Coronary artery (tissue), 2 donors: Measurements from ENCODE around the gene PTGDR.

ENCODE experiments used
- DNase-seq: peaks from one replicate; pipeline ENCODE4 v3.0.0-alpha.2; 2017; ENCODE audit warnings: low spot score
- H3K27ac ChIP-seq, 2 donors: fragments of 200-600 bp; sonication (generic); one replicate each; pipeline ENCODE4 v1.5.1; 2016 to 2019
- H3K4me3 ChIP-seq: fragments of 200-600 bp; sonication (generic); 2 replicates; pipeline ENCODE4 v1.5.1; 2016; ENCODE audit warnings: mild to moderate bottlenecking, moderate library complexity
- TF ChIP-seq, protein P1 (sequence below): fragments of 200-600 bp; sonication (generic); IDR thresholded peaks from one replicate; pipeline ENCODE4 v1.5.1; 2019; ENCODE audit warnings: antibody characterized with exemption

PTGDR gene

DNA sequence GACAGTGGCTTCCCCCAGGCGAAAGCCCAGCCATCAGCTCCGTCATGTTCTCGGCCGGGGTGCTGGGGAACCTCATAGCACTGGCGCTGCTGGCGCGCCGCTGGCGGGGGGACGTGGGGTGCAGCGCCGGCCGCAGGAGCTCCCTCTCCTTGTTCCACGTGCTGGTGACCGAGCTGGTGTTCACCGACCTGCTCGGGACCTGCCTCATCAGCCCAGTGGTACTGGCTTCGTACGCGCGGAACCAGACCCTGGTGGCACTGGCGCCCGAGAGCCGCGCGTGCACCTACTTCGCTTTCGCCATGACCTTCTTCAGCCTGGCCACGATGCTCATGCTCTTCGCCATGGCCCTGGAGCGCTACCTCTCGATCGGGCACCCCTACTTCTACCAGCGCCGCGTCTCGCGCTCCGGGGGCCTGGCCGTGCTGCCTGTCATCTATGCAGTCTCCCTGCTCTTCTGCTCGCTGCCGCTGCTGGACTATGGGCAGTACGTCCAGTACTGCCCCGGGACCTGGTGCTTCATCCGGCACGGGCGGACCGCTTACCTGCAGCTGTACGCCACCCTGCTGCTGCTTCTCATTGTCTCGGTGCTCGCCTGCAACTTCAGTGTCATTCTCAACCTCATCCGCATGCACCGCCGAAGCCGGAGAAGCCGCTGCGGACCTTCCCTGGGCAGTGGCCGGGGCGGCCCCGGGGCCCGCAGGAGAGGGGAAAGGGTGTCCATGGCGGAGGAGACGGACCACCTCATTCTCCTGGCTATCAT, 47.3 kb downstream of the PTGDR start:
- TF ChIP-seq, protein P1, sequence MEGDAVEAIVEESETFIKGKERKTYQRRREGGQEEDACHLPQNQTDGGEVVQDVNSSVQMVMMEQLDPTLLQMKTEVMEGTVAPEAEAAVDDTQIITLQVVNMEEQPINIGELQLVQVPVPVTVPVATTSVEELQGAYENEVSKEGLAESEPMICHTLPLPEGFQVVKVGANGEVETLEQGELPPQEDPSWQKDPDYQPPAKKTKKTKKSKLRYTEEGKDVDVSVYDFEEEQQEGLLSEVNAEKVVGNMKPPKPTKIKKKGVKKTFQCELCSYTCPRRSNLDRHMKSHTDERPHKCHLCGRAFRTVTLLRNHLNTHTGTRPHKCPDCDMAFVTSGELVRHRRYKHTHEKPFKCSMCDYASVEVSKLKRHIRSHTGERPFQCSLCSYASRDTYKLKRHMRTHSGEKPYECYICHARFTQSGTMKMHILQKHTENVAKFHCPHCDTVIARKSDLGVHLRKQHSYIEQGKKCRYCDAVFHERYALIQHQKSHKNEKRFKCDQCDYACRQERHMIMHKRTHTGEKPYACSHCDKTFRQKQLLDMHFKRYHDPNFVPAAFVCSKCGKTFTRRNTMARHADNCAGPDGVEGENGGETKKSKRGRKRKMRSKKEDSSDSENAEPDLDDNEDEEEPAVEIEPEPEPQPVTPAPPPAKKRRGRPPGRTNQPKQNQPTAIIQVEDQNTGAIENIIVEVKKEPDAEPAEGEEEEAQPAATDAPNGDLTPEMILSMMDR: no peak
- peak overlapping the region; percentile 81 for H3K4me3 ChIP-seq
- peak overlapping the region in 1 of 2 donors; percentile 74 for H3K27ac ChIP-seq
- DNase-seq: no peak

DNA sequence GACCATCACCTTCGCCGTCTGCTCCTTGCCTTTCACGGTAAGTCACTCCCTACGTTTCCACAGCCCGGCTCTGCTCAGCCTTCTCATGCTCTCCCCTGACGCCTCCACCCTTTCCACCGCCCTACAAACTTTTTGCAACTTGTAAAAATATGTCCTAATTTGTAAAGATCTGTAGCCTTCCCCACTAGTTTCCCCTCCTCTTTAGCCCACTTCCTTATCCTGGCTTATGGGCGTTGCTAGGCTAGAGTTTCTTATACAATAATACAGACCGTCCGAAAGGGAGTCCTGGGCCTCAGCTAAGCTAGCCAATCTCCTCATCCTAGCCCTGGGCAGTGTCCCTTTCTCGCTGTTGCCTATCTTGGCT, 47.8 kb downstream of the PTGDR start:
- H3K4me3 ChIP-seq: peak overlapping the region; percentile 81
- TF ChIP-seq, protein P1: no peak
- DNase-seq: no peak
- H3K27ac ChIP-seq: peak overlapping the region in 1 of 2 donors; percentile 74

DNA sequence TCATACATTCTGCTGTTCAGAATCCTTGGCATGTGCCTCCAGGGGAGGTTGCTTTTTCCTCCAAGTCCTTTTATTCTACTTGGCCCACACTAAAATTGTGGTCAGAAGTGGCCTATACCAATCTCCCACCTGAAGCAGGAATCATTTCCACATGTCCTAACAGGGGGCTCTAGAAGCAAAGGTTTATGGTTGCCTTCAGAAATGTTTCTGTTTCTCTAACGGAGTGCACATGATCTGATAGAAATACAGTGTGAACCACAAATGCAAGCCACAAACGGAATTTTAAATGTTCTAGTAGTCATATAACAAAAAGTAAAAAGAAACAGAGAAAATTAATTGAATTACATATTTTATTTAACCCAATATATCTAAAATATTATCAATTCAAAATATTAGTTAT, 50.6 kb downstream of the PTGDR start:
- TF ChIP-seq, protein P1: no peak
- H3K27ac ChIP-seq: no peak overlapping the region
- H3K4me3 ChIP-seq: no peak overlapping the region
- DNase-seq: no peak

DNA sequence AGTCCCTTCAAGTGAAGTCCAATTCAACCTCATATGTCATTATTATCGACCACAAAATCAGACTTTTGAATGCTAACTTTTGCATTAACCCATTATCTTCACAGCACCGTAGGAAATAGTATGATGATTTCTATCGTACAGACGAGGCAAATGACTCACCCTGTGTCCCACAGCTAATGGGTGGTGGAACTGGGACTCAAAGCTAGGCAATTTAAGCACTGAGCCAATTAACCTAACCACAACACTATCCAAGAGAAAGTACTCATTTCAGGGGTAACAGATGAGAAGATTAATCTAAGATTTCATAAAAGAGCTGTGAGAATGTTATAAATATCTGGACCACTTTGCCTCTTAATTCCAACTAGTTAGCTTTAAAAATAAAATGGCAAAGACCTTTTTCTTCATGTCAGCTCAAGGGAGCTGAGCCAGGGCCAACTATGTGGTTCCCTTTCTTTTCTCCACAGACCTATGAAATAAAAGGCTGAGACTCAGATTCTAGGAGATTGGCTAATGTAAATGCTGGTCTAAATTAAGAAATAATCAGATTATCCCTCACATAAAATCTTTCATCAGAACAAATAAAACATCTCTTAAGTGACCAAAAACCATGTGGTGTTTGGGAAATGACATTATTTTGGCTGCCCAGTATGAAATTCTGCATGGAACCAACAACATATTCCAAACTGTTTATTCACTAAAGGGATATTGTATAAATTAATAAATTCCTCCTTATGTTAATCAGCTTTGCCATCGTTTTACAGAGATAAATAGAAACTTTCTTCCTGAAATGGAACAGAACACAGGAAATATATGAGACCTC, 51.5 kb downstream of the PTGDR start:
- no peak overlapping the region for H3K4me3 ChIP-seq
- TF ChIP-seq, protein P1: no peak
- H3K27ac ChIP-seq: no peak overlapping the region
- no peak for DNase-seq

DNA sequence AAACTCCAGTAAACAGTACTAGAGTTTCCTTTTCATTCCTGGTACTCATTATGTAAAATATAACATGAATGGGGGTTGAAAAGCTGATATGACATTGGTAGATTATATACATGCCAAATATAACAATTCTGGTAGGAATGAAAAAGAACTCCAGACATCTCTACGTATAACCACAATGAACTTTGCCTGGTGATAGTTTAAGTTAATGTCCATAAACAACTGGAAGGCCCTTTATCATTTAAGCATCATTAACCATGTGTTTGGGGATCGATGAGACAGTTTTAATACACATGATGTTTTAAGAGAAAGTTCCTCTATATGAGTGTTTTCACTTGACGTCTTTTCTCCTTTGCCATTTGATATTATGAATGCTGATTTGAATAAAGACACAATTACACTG, 52.4 kb downstream of the PTGDR start:
- no peak for DNase-seq
- TF ChIP-seq, protein P1: no peak

DNA sequence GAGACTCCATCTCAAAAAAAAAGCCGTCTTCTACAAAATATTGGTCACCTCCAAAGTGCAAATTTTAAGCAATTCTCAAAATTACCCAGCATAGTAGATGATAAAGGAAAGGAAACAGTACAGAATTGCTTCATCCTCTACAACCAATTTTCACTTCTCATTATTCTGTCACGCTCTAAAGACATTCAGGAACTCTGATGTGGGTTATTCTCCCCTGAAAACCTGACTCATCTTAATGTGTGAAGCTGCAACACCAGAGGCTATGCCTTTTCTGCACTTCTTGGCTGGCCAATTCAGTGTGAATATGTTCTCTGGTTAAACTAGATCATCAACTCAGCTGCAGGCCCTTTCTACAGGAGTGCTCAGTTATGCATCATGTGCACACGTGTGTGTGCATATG, 57.6 kb downstream of the PTGDR start:
- TF ChIP-seq, protein P1: no peak
- H3K27ac ChIP-seq: no peak overlapping the region
- H3K4me3 ChIP-seq: no peak overlapping the region
- DNase-seq: no peak

More for the DNA sequence above, 52.4 kb downstream of the PTGDR start:
- H3K4me3 ChIP-seq: no peak overlapping the region
- H3K27ac ChIP-seq: no peak overlapping the region
